WERI-Rb-1 (cell line): ENCODE data around the gene CCDC74A.
"Not testable (repeated sequence)": the region's sequence is repeated elsewhere in the genome, so short reads cannot be mapped to it uniquely, and the experiment has no call there.

Experiments
- DNase-seq: peaks from one replicate; pipeline ENCODE4 v3.0.0-alpha.2; 2020
- H3K27ac ChIP-seq: fragments of 250-450 bp; sonication (Bioruptor Pico); 2 replicates; pipeline ENCODE4 v1.5.1; 2020; ENCODE audit warnings: mild to moderate bottlenecking, moderate library complexity
- H3K27me3 ChIP-seq: fragments of 250-450 bp; sonication (Bioruptor Pico); 2 replicates; pipeline ENCODE4 v1.5.1; 2021; ENCODE audit warnings: mild to moderate bottlenecking, low read depth, moderate library complexity; ENCODE audit not compliant: insufficient read depth, severe bottlenecking
- H3K36me3 ChIP-seq: fragments of 250-450 bp; sonication (Bioruptor Pico); 2 replicates; pipeline ENCODE4 v1.5.1; 2020; ENCODE audit warnings: mild to moderate bottlenecking, moderate library complexity
- H3K4me3 ChIP-seq: 2 replicates; pipeline ENCODE4 v1.5.1; 2011; ENCODE audit warnings: low read depth, mild to moderate bottlenecking, control low read depth, low read length
- H3K9me3 ChIP-seq: fragments of 250-450 bp; sonication (Bioruptor Pico); 2 replicates; pipeline ENCODE4 v1.5.1; 2021; ENCODE audit warnings: mild to moderate bottlenecking, moderate library complexity; ENCODE audit not compliant: severe bottlenecking
- CTCF ChIP-seq: IDR thresholded peaks from 2 replicates; pipeline ENCODE4 v1.5.1; 2011; ENCODE audit warnings: low read depth, mild to moderate bottlenecking, control low read depth, inconsistent platforms, low read length

CCDC74A gene

GRCh38 chr2:131535526-131535925, 7.8 kb downstream of the CCDC74A start:
- Histone ChIP-seq H3K27me3 (no peaks in the 10 kb centered on the region), H3K36me3 (no peaks in the 10 kb centered on the region), H3K27ac (no peak overlapping the region), H3K9me3 (no peaks in the 10 kb centered on the region), H3K4me3 (no peak overlapping the region)
- no peak for DNase-seq
- TF ChIP-seq CTCF: no peak

GRCh38 chr2:131535951-131536826, 8.5 kb downstream of the CCDC74A start:
- not testable (repeated sequence) for H3K36me3 ChIP-seq, H3K9me3 ChIP-seq, H3K4me3 ChIP-seq, DNase-seq, H3K27ac ChIP-seq, H3K27me3 ChIP-seq

GRCh38 chr2:131536841-131537240, 9.2 kb downstream of the CCDC74A start:
- not testable (repeated sequence) for H3K9me3 ChIP-seq, DNase-seq, H3K27me3 ChIP-seq, H3K27ac ChIP-seq, H3K36me3 ChIP-seq, H3K4me3 ChIP-seq

- not testable (repeated sequence) for H3K27me3 ChIP-seq, H3K36me3 ChIP-seq, H3K27ac ChIP-seq, H3K4me3 ChIP-seq, H3K9me3 ChIP-seq, DNase-seq
These were observed 11.2 kb downstream of the CCDC74A start for GRCh38 chr2:131538856-131539255.

- H3K4me3 ChIP-seq: no peak overlapping the region
- no peaks in the 10 kb centered on the region for H3K36me3 ChIP-seq
- no peak for DNase-seq
- no peak overlapping the region for H3K27ac ChIP-seq
- no peaks in the 10 kb centered on the region for H3K27me3 ChIP-seq
- H3K9me3 ChIP-seq: no peaks in the 10 kb centered on the region
- no peak for TF ChIP-seq CTCF
These were observed 15.0 kb downstream of the CCDC74A start for GRCh38 chr2:131542438-131543384.

- Histone ChIP-seq H3K27me3 (no peaks in the 10 kb centered on the region), H3K9me3 (no peaks in the 10 kb centered on the region), H3K4me3 (no peak overlapping the region), H3K36me3 (no peaks in the 10 kb centered on the region), H3K27ac (no peak overlapping the region)
- no peak for DNase-seq
- TF ChIP-seq CTCF: no peak
These were observed 15.8 kb downstream of the CCDC74A start for GRCh38 chr2:131543385-131543891.

- H3K36me3 ChIP-seq: not testable (repeated sequence)
These were observed 16.5 kb downstream of the CCDC74A start for GRCh38 chr2:131544006-131544812.

GRCh38 chr2:131544813-131545165, 17.1 kb downstream of the CCDC74A start:
- not testable (repeated sequence) for H3K9me3 ChIP-seq, H3K36me3 ChIP-seq, H3K4me3 ChIP-seq, H3K27me3 ChIP-seq, DNase-seq, H3K27ac ChIP-seq

More at GRCh38 chr2:131544006-131544812, 16.5 kb downstream of the CCDC74A start:
- H3K9me3 ChIP-seq, DNase-seq, H3K27me3 ChIP-seq, H3K27ac ChIP-seq, H3K4me3 ChIP-seq: not testable (repeated sequence)
